ENCODE results near the gene ZBTB7C.
"Not testable (repeated sequence)": the region's sequence is repeated elsewhere in the genome, so short reads cannot be mapped to it uniquely, and the experiment has no call there.

Gene ZBTB7C

GRCh38 chr18:48408727-48409590, at the start of gene ZBTB7C:
Gene ZBTB7C (minus strand): TSS chr18:48409383.
- peak in 1 of 2 experiments; percentile 29 for DNase-seq

DNA sequence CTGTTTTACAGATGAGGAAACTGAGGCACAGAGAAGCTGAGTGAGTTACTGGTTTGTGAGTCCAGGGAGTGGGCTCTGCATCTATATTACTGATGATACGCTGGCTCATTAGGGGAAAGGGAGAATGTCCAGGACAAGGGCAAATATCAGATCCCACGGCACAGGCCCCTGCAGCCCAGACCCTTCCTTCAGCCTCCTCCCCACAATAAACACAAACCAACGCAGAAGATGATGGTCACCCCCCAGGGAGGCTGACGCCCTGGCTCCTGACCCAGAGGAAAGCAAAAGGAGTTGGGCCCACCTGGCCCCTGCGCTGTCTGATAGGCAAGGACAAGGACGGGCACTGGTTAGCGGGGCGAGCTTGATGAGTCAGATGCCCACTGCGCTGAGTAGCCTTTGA, 47.7 kb upstream of the ZBTB7C start:
- DNase-seq = no peak

DNA sequence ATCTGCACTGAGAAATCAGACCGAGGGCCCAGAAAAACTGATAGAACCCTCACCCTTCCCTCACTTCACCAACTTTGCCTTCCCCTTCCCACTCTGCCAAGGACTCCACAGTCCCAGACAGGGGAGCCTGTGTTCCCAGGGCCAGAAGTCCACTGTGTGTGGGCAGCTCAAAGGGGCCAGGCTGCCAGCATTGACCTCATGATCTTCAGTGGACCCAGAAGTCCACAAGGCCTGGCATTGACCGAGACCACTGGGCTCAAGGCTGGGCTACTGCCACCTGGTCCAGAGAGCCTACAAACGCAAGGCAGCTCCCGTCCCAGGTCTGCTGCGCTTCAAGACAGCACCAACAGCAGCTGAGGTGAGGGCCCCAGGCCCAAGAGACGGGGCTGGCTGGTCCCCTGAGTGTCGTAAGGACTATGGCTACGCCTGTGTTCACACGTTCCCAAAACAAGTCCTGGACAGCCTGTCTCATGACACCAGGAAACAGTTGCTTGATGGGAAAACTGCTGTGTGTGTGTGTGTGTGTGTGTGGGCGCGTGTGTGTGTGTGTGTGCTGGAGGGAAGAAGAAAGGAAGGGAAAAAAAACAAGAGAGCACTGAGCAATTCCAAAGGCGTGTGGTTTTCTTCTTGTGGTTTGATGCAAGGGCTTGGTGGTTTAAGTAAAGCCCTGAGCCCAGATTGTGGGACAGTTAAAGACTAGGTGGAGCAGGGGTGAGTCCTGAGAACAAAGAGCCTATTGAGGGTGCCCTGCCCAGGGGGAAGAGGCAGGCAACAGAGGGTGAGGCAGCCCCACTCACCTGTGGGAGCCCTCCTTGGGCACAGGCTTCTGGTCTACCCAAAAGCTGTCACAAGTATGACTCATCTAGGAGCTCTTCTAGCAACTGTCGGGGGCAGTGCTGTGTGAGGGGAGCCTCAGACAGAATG, 46.6 kb upstream of the ZBTB7C start:
- peak in 1 of 2 experiments; percentile 50 for DNase-seq

- no peak for DNase-seq
These were observed 45.1 kb upstream of the ZBTB7C start for GRCh38 chr18:48454261-48454757.

GRCh38 chr18:48453330-48454066, 44.3 kb upstream of the ZBTB7C start:
- no peak for DNase-seq

GRCh38 chr18:48452861-48453323, 43.7 kb upstream of the ZBTB7C start:
- DNase-seq = no peak

- DNase-seq = no peak
These were observed 41.5 kb upstream of the ZBTB7C start for GRCh38 chr18:48450685-48451084.

GRCh38 chr18:48446582-48447225, 37.5 kb upstream of the ZBTB7C start:
- DNase-seq = peak; percentile 62 to 68

DNA sequence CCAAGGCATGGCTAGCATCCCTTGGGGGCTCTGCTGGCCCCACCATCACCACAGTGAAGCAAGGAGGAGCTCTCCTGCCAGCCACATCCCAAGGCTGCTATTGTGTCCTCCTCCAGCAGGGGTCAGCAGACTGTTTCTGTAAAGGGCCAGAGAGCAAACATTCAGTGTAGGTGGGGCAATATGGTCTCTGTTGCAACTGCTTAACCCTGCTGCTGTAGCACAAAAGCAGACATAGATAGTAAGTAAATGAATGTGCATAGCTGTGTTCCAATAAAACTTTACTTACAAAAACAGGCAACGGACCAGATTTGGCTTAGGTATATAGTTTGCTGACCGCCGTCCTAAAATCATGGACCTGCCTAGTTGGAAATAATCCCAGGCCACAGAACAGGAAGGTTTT, 36.4 kb upstream of the ZBTB7C start:
- peak; percentile 60 to 63 for DNase-seq

GRCh38 chr18:48442761-48443160, 33.6 kb upstream of the ZBTB7C start:
- DNase-seq = no peak

DNA sequence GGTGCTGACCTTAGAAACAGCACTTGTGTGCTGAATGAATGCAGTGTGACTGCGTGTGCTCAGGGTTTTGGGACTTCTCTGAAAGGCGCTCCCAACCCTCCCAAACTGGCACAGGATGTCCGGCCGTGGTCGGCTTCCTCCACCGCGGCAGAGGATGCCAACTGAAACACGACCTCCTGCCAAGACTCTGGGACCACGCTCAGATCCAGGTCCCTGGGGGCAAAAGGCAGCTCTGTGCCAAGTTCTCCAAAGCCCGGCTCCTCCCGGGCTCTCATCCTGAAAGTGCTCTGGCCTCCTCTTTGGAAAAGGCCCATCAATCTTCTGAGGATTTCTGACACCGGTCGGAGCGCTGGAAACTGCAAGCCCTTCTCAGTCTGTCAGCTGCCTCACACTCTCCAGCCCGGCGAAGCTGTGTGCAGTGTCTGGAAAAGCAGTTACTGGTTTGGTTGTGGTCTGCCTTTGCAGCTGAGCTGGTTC, 32.3 kb upstream of the ZBTB7C start:
- DNase-seq = no peak

DNA sequence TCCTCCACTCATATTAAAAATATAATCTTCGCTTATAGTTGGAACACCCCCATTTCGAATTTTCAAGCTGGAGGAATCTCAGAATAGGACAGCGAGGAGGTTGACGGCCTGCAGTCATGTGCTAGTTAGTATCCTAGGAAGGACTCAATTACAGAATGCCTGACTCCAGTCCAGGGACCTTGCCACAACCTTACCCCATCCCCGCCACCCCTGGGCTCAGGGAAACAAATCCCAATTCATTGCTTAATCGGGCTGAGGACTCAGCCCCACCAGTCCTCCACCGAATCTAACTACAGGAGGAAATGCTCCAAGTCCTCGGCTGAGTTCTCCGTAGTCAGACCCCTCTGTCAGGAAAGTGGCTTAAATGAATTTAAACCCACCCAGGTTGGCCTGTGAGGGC, 31.7 kb upstream of the ZBTB7C start:
- DNase-seq = no peak

DNA sequence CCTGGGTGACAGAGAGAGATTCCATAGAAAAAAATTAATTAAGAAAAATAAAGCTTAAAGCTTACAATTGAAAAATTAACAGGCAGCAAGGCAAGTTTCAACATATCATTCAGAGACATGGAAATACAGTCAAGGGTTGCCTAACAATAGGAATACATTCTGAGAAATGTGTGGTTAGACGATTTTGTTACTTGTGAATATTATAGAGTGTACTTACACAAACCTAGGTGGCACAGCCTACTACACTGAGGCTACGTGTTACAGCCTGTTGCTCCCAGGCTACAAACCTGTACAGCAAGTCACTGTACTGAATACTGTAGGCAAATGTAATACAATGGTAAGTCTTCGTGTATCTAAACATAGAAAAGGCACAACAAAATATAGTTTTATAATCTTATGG, 27.7 kb upstream of the ZBTB7C start:
- DNase-seq = no peak

DNA sequence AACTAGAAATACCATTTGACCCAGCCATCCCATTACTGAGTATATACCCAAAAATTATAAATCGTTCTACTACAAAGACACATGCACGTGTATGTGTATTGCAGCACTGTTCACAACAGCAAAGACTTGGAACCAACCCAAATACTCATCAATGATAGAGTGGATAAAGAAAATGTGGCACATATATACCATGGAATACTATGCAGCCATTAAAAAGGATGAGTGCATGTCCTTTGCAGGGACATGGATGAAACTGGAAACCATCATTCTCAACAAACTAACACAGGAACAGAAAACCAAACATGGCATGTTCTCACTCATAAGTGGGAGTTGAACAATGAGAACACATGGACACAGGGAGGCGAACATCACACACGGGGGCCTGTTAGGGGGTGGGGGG, 25.2 kb upstream of the ZBTB7C start:
- DNase-seq = not testable (repeated sequence)

- DNase-seq = no peak
These were observed 24.4 kb upstream of the ZBTB7C start for GRCh38 chr18:48433541-48433940.

GRCh38 chr18:48430150-48430549, 21.0 kb upstream of the ZBTB7C start:
- no peak for DNase-seq

- DNase-seq = no peak
These were observed 19.4 kb upstream of the ZBTB7C start for GRCh38 chr18:48428475-48429177.

- no peak for DNase-seq
These were observed 13.8 kb upstream of the ZBTB7C start for GRCh38 chr18:48422947-48423378.

- no peak for DNase-seq
These were observed 10.3 kb upstream of the ZBTB7C start for GRCh38 chr18:48419277-48420022.

- no peak for DNase-seq
These were observed 9.5 kb upstream of the ZBTB7C start for GRCh38 chr18:48418539-48419276.
